ENCODE results near the gene RTKN. TPM values are rescaled to one million over a fixed set of nuclear protein-coding genes. Genes with fewer than 3 reads are reported as not detected.

Gene RTKN
- polyA plus RNA-seq, 1 of the 3 experiments (the other 2 are of a cell fraction), result 22.6 TPM

GRCh38 chr2:74391580-74392448 is 49.9 kb downstream of the RTKN start:
- Histone ChIP-seq H3F3A (replicated peaks; ENCODE audit: insufficient read depth) (no peaks in the 10 kb centered on the region), H3K27ac (ENCODE audit: low read depth in 2 of 2, low read length in 1 of 2) (peak overlapping the region; percentile 64 to 80), H3K4me3 (ENCODE audit: low read depth in 2 of 2, low read length in 1 of 2) (peak overlapping the region; percentile 84 to 94), H3K4me1 (ENCODE audit: control insufficient read depth in 1 of 2, insufficient read depth in 2 of 2, low read depth in 1 of 2, low read length in 1 of 2) (peaks cover 9 to 20% of the 10 kb centered on the region in 2 experiments; a peak in 3 of 4 replicates), H3K9me2 (no peaks in the 10 kb centered on the region), H3K4me2 (peak overlapping the region; percentile 91), H3K9me3 (no peaks in the 10 kb centered on the region), H3K36me3 (replicated peaks in 1 of 2; ENCODE audit: control insufficient read depth in 1 of 2, insufficient read depth in 2 of 2, low read length in 1 of 2) (peaks cover 0 to 2% of the 10 kb centered on the region in 2 experiments), H3K27me3 (ENCODE audit: insufficient read depth) (no peaks in the 10 kb centered on the region), H3K79me2 (ENCODE audit: insufficient read depth) (peaks cover 47% of the 10 kb centered on the region), H4K20me1 (ENCODE audit: insufficient read depth) (peaks cover 31% of the 10 kb centered on the region), H3K9ac (peak overlapping the region; percentile 86), H2AFZ (ENCODE audit: low read depth) (peak overlapping the region; percentile 86)
- ChIA-PET CTCF (interaction anchor here (0.5 to 5.0 kb wide), 47 partner anchors 9 to 568 kb away, joined by 3 to 52 read pairs (median 5); partner anchors contain the start of genes C2orf81, CCDC142, DCTN1 and INO80B), POLR2A (interaction anchor here (1.0 to 1.8 kb wide), 12 partner anchors 10 to 243 kb away, joined by 3 to 11 read pairs (median 6); partner anchors contain the start of genes C2orf81, CCDC142, DCTN1 and INO80B)
- WGBS (ENCODE audit: low lambda C conversion rate), result under 1% methylated on average over 44 of the region's 62 CpGs
- peak; percentile 94 for DNase-seq
- no peak for TF ChIP-seq MEF2A (IDR thresholded peaks at IDR 0.05; ENCODE audit: borderline replicate concordance, low read depth)
- peak; percentile 68; the same call in 1 of the 2 replicates for TF ChIP-seq POLR2AphosphoS5 (IDR thresholded peaks at IDR 0.05; ENCODE audit: low read depth, low read length)
- no peak for TF ChIP-seq FOXM1 (IDR thresholded peaks at IDR 0.05; ENCODE audit: low read depth)
- no peak for TF ChIP-seq TEAD4 (IDR thresholded peaks at IDR 0.05; ENCODE audit: borderline replicate concordance, insufficient read depth)
- TF ChIP-seq MAX (IDR thresholded peaks at IDR 0.05; ENCODE audit: low read depth), result 0 out of 2 replicates have a peak, but pooled peaks have one; percentile 7
- TF ChIP-seq, protein P1, sequence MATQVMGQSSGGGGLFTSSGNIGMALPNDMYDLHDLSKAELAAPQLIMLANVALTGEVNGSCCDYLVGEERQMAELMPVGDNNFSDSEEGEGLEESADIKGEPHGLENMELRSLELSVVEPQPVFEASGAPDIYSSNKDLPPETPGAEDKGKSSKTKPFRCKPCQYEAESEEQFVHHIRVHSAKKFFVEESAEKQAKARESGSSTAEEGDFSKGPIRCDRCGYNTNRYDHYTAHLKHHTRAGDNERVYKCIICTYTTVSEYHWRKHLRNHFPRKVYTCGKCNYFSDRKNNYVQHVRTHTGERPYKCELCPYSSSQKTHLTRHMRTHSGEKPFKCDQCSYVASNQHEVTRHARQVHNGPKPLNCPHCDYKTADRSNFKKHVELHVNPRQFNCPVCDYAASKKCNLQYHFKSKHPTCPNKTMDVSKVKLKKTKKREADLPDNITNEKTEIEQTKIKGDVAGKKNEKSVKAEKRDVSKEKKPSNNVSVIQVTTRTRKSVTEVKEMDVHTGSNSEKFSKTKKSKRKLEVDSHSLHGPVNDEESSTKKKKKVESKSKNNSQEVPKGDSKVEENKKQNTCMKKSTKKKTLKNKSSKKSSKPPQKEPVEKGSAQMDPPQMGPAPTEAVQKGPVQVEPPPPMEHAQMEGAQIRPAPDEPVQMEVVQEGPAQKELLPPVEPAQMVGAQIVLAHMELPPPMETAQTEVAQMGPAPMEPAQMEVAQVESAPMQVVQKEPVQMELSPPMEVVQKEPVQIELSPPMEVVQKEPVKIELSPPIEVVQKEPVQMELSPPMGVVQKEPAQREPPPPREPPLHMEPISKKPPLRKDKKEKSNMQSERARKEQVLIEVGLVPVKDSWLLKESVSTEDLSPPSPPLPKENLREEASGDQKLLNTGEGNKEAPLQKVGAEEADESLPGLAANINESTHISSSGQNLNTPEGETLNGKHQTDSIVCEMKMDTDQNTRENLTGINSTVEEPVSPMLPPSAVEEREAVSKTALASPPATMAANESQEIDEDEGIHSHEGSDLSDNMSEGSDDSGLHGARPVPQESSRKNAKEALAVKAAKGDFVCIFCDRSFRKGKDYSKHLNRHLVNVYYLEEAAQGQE (IDR thresholded peaks at IDR 0.05; ENCODE audit: low read depth, low read length), result no peak
- TF ChIP-seq CHD2 (IDR thresholded peaks at IDR 0.05; ENCODE audit: low read length, partially characterized antibody), result peak; percentile 48
- TF ChIP-seq RFX5 (IDR thresholded peaks at IDR 0.05; ENCODE audit: low read length), result 0 out of 2 replicates have a peak, but pooled peaks have one; percentile 22
- TF ChIP-seq, protein P2, sequence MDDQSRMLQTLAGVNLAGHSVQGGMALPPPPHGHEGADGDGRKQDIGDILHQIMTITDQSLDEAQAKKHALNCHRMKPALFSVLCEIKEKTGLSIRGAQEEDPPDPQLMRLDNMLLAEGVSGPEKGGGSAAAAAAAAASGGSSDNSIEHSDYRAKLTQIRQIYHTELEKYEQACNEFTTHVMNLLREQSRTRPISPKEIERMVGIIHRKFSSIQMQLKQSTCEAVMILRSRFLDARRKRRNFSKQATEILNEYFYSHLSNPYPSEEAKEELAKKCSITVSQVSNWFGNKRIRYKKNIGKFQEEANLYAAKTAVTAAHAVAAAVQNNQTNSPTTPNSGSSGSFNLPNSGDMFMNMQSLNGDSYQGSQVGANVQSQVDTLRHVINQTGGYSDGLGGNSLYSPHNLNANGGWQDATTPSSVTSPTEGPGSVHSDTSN (IDR thresholded peaks at IDR 0.05), result peak; percentile 6; the same call in 1 of the 2 replicates
- TF ChIP-seq FOXJ3 (CRISPR knock-in tag; IDR thresholded peaks at IDR 0.05), result no peak
- TF ChIP-seq SMC3 (IDR thresholded peaks at IDR 0.05; ENCODE audit: low read depth, low read length), result peak; percentile 35
- TF ChIP-seq RCOR1 (IDR thresholded peaks at IDR 0.05; ENCODE audit: low read length), result no peak; the same call in 1 of the 2 replicates
- TF ChIP-seq, protein P3, sequence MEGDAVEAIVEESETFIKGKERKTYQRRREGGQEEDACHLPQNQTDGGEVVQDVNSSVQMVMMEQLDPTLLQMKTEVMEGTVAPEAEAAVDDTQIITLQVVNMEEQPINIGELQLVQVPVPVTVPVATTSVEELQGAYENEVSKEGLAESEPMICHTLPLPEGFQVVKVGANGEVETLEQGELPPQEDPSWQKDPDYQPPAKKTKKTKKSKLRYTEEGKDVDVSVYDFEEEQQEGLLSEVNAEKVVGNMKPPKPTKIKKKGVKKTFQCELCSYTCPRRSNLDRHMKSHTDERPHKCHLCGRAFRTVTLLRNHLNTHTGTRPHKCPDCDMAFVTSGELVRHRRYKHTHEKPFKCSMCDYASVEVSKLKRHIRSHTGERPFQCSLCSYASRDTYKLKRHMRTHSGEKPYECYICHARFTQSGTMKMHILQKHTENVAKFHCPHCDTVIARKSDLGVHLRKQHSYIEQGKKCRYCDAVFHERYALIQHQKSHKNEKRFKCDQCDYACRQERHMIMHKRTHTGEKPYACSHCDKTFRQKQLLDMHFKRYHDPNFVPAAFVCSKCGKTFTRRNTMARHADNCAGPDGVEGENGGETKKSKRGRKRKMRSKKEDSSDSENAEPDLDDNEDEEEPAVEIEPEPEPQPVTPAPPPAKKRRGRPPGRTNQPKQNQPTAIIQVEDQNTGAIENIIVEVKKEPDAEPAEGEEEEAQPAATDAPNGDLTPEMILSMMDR (IDR thresholded peaks at IDR 0.05), result peak; percentile 98
- peak; percentile 66 for TF ChIP-seq RAD21 (IDR thresholded peaks at IDR 0.05; ENCODE audit: low read length)
- TF ChIP-seq USF2 (IDR thresholded peaks at IDR 0.05; ENCODE audit: borderline replicate concordance, low read depth, low read length), result no peak
- TF ChIP-seq TAF1 (IDR thresholded peaks at IDR 0.05; ENCODE audit: borderline replicate concordance, low read depth, low read length), result no peak
- TF ChIP-seq, protein P4, sequence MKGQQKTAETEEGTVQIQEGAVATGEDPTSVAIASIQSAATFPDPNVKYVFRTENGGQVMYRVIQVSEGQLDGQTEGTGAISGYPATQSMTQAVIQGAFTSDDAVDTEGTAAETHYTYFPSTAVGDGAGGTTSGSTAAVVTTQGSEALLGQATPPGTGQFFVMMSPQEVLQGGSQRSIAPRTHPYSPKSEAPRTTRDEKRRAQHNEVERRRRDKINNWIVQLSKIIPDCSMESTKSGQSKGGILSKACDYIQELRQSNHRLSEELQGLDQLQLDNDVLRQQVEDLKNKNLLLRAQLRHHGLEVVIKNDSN (IDR thresholded peaks at IDR 0.05; ENCODE audit: borderline replicate concordance, low read depth), result no peak
- TF ChIP-seq EP300 (IDR thresholded peaks at IDR 0.05; ENCODE audit: borderline replicate concordance in 1 of 2, low read depth in 1 of 2, low read length in 1 of 2), result no peak
- peak; percentile 27; the same call in 1 of the 2 replicates for TF ChIP-seq SIN3A (IDR thresholded peaks at IDR 0.05; ENCODE audit: borderline replicate concordance, low read depth, low read length)
- peak; percentile 72 for TF ChIP-seq NRF1 (IDR thresholded peaks at IDR 0.05; ENCODE audit: low read depth, low read length)
